PC-9 (cell line): ENCODE results near the gene SYT3. TPM values are rescaled to one million over a fixed set of nuclear protein-coding genes. Genes with fewer than 3 reads are reported as not detected.

Source experiments
- BruUV-seq: library from RNA; stranded (reverse); fragments of 400-500 nt; replicated peaks from 2 replicates; lab custom pipeline; 2021; lab: Mats Ljungman, UMichigan
- CTCF ChIA-PET: fragments of 300-600 bp; sonication (Branson Sonifier 250); formaldehyde crosslinking; loops from one replicate; lab custom pipeline; 2022; ENCODE audit warnings: antibody characterized with exemption; lab: Charles Lee
- POLR2A ChIA-PET: fragments of 300-600 bp; sonication (Branson Sonifier 250); formaldehyde crosslinking; loops from one replicate; lab custom pipeline; 2022; ENCODE audit warnings: antibody characterized with exemption; ENCODE audit not compliant: unreplicated experiment; lab: Charles Lee
- DNase-seq, 2 experiments: peaks; one replicate each; pipeline versions ENCODE4 v3.0.0 to v3.0.0-alpha.2; 2015 to 2022; ENCODE audit warnings: mixed read lengths in 1 of 2
- H2AFZ ChIP-seq: fragments of 200-600 bp; sonication (generic); 2 replicates; pipeline ENCODE4 v1.8.1; 2017; ENCODE audit warnings: antibody characterized with exemption
- H3F3A ChIP-seq: fragments of 200-600 bp; sonication (generic); 2 replicates; pipeline ENCODE4 v1.8.1; 2017; ENCODE audit warnings: antibody characterized with exemption, mild to moderate bottlenecking, low read depth; ENCODE audit not compliant: insufficient read depth
- H3K27ac ChIP-seq: fragments of 200-600 bp; sonication (generic); 2 replicates; pipeline ENCODE4 v1.6.1; 2016; ENCODE audit warnings: mixed run types
- H3K27me3 ChIP-seq: fragments of 200-600 bp; sonication (generic); 2 replicates; pipeline ENCODE4 v1.6.1; 2016; ENCODE audit warnings: low read depth, mixed run types; ENCODE audit not compliant: insufficient read depth
- H3K36me3 ChIP-seq: fragments of 200-600 bp; sonication (generic); 2 replicates; pipeline ENCODE4 v1.6.1; 2016; ENCODE audit warnings: low read depth, mixed run types
- H3K4me1 ChIP-seq: fragments of 200-600 bp; sonication (generic); replicated peaks from 2 replicates; pipeline ENCODE4 v1.6.1; 2016; ENCODE audit warnings: mixed run types; ENCODE audit not compliant: insufficient read depth
- H3K4me2 ChIP-seq: fragments of 200-600 bp; sonication (generic); 2 replicates; pipeline ENCODE4 v1.6.1; 2017; ENCODE audit warnings: mixed run types
- H3K4me3 ChIP-seq: fragments of 200-600 bp; sonication (generic); 2 replicates; pipeline ENCODE4 v1.6.1; 2016; ENCODE audit warnings: mixed run types
- H3K79me2 ChIP-seq: fragments of 200-600 bp; sonication (generic); 2 replicates; pipeline ENCODE4 v1.6.1; 2017; ENCODE audit warnings: low read depth, mixed run types
- H3K9me2 ChIP-seq: fragments of 200-600 bp; sonication (generic); 2 replicates; pipeline ENCODE4 v1.8.1; 2017; ENCODE audit warnings: mild to moderate bottlenecking; ENCODE audit not compliant: insufficient read depth
- H3K9me3 ChIP-seq: fragments of 200-600 bp; sonication (generic); 2 replicates; pipeline ENCODE4 v1.8.1; 2016; ENCODE audit warnings: low read depth; ENCODE audit not compliant: insufficient read depth
- H4K20me1 ChIP-seq: fragments of 200-600 bp; sonication (generic); 2 replicates; pipeline ENCODE4 v1.8.1; 2017; ENCODE audit not compliant: insufficient read depth
- CTCF ChIP-seq: fragments of 200-600 bp; sonication (generic); conservative IDR thresholded peaks from 2 replicates; pipeline ENCODE4 v1.6.1; 2017; ENCODE audit warnings: mixed run types, antibody characterized with exemption, mild to moderate bottlenecking, moderate library complexity
- EZH2 ChIP-seq: fragments of 200-600 bp; sonication (generic); IDR thresholded peaks from 2 replicates; pipeline ENCODE4 v1.8.0; 2017; ENCODE audit warnings: antibody characterized with exemption, low read depth
- intact Hi-C: fragments of 100-400 bp; cut with micrococcal nuclease; formaldehyde crosslinking; loops from one replicate; pipeline ENCODE4 v1.10.0; 2022; ENCODE audit not compliant: unreplicated experiment
- total RNA-seq: library from RNA; stranded (reverse); gene quantifications from 2 replicates; pipeline ENCODE4 v1.2.3, GENCODE V29; 2021

SYT3 gene
- total RNA-seq, 1 experiment from 2014 or later, result not detected

DNA sequence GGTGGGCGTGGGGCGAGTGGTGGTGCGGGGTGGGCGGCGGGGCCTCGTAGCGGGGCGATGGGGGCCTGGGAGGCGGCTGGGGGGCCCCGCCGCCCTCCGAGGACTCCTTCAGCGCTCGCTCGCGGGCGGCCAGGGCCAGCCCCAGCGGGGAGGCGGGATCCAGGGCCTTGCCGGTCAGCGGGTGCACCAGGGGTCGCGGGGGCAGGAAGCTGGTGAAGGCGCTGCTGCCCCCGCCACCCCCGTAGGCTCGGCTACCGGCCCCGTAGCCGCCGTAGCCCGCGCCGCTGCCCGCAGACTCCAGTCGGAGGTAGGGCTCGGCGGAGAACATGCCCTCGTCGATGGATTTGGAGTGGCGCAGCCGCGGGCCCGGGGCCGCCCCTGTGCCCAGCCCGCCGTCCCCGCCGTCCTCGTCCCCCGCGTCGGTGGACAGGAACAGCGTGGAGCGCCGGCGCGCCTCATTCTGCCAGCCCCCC, 28.1 kb upstream of the SYT3 start:
- no peaks in the 10 kb centered on the region for H3K79me2 ChIP-seq
- H3K4me2 ChIP-seq, result no peak overlapping the region
- H3K9me3 ChIP-seq, result no peaks in the 10 kb centered on the region
- H3F3A ChIP-seq, result no peaks in the 10 kb centered on the region
- ChIA-PET POLR2A (no interaction called here), CTCF (no interaction called here)
- no peaks in the 10 kb centered on the region for H3K4me1 ChIP-seq
- intact Hi-C loops, result no loop called here
- H3K36me3 ChIP-seq, result no peaks in the 10 kb centered on the region
- no peak overlapping the region for H3K27ac ChIP-seq
- no TSS peak for BruUV-seq
- no peak for DNase-seq
- no peaks in the 10 kb centered on the region; the same call in 1 of the 2 replicates for H4K20me1 ChIP-seq
- H3K27me3 ChIP-seq, result peaks cover 53% of the 10 kb centered on the region
- H2AFZ ChIP-seq, result no peak overlapping the region
- no peaks in the 10 kb centered on the region for H3K9me2 ChIP-seq
- TF ChIP-seq EZH2, result no peak
- no peak for TF ChIP-seq CTCF
- no peak overlapping the region for H3K4me3 ChIP-seq

- Histone ChIP-seq H3K79me2 (no peaks in the 10 kb centered on the region), H3K4me3 (no peak overlapping the region), H3K9me2 (no peaks in the 10 kb centered on the region), H3K27ac (no peak overlapping the region), H3K27me3 (peaks cover 53% of the 10 kb centered on the region), H3K4me1 (no peaks in the 10 kb centered on the region), H3K36me3 (no peaks in the 10 kb centered on the region), H3K4me2 (no peak overlapping the region), H3K9me3 (no peaks in the 10 kb centered on the region), H3F3A (no peaks in the 10 kb centered on the region), H4K20me1 (no peaks in the 10 kb centered on the region; the same call in 1 of the 2 replicates), H2AFZ (no peak overlapping the region)
- DNase-seq, result no peak
- BruUV-seq, result no TSS peak
- CTCF ChIA-PET, result interaction anchor here (0.5 kb wide), 1 partner anchor 50 kb away, joined by 3 read pairs; no protein-coding TSS in a partner anchor
- intact Hi-C loops, result no loop called here
- TF ChIP-seq CTCF, result no peak
- no peak for TF ChIP-seq EZH2
- POLR2A ChIA-PET, result no interaction called here
These were observed 27.6 kb upstream of the SYT3 start for GRCh38 chr19:50667177-50667758.

DNA sequence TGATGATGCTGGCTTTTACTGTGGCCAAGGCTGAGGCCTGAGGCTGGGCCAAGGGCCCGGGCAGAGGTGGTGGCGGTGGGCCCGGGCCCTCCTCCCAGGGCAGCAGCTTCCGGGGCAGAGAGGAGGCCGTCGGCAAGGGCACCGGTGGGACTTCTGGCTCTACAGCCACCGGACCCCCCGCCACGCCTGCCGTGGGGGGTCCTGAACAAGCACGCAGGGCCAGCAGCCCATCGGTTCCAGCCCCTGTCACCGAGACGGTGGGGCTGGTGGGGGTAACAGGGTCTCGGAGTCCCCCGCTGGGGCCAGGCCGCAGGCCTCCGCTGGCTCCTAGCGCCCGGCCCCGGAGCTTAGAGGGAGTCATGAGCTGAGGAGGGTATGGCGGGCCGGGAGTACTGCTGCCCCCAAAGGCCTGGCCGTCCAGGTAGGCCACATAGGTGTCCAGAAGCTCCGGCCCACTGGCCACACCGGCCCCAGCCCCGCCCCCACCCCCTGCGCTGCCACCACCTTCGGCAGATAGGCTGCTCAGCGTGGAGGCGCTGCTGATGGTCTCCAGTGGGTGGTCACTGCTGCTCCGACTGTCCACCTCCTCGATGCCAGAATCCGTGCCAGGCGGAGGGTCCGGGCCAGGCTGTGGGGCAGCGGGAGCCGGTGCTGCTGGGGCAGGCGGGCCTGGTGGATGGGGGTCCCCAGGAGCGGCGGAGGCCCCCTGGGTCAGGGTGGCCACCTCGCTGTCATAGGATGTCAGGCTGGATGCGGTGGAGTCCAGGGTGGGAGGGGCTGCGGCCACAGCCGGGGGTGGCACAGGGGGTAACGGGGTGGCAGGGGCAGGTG, 26.9 kb upstream of the SYT3 start:
- Histone ChIP-seq H3K4me1 (no peaks in the 10 kb centered on the region), H3K9me3 (no peaks in the 10 kb centered on the region), H4K20me1 (no peaks in the 10 kb centered on the region; the same call in 1 of the 2 replicates), H2AFZ (no peak overlapping the region), H3K79me2 (no peaks in the 10 kb centered on the region), H3F3A (no peaks in the 10 kb centered on the region), H3K4me3 (no peak overlapping the region), H3K4me2 (no peak overlapping the region), H3K27me3 (peaks cover 49% of the 10 kb centered on the region), H3K36me3 (no peaks in the 10 kb centered on the region), H3K27ac (no peak overlapping the region), H3K9me2 (no peaks in the 10 kb centered on the region)
- DNase-seq, result no peak
- no TSS peak for BruUV-seq
- CTCF ChIA-PET, result interaction anchor here (0.5 kb wide), 1 partner anchor 51 kb away, joined by 3 read pairs; no protein-coding TSS in a partner anchor
- POLR2A ChIA-PET, result no interaction called here
- TF ChIP-seq EZH2 (no peak), CTCF (no peak)
- intact Hi-C loops, result no loop called here
